CD14-positive monocyte (primary cell): ENCODE measurements around the gene BCDIN3D. TPM values are rescaled to one million over a fixed set of nuclear protein-coding genes. Genes with fewer than 3 reads are reported as not detected.

Experiments used
- DNase-seq, 3 donors: peaks; one replicate each; pipeline ENCODE4 v3.0.0-alpha.2; 2011 to 2022
- H2AFZ ChIP-seq: 2 replicates; pipeline ENCODE4 v1.6.0; 2012; ENCODE audit warnings: mild to moderate bottlenecking, low read depth, low read length, inconsistent platforms; ENCODE audit not compliant: insufficient read depth, poor library complexity, severe bottlenecking
- H3K27ac ChIP-seq, 2 donors: 1 replicate in 1 of 2; 2 replicates in 1 of 2; pipeline ENCODE4 v1.5.1; 2012 to 2013; ENCODE audit warnings: low read length in 2 of 2, control low read depth in 1 of 2, inconsistent platforms in 1 of 2, low read depth in 1 of 2, mild to moderate bottlenecking in 1 of 2
- H3K27me3 ChIP-seq, 2 donors: one replicate each; pipeline versions ENCODE4 v1.6.0 to v1.6.1; 2011 to 2013; ENCODE audit warnings: low read length in 2 of 2; ENCODE audit not compliant: control insufficient read depth in 2 of 2, insufficient read depth in 2 of 2
- H3K36me3 ChIP-seq, 2 donors: replicated peaks in 1 of 2; 1 replicate in 1 of 2; 2 replicates in 1 of 2; pipeline versions ENCODE4 v1.5.1 to v1.6.1; 2012 to 2013; ENCODE audit warnings: low read length in 2 of 2, control low read depth in 1 of 2, inconsistent platforms in 1 of 2, mild to moderate bottlenecking in 1 of 2; ENCODE audit not compliant: insufficient read depth in 2 of 2, control insufficient read depth in 1 of 2
- H3K4me1 ChIP-seq, 2 donors: 1 replicate in 1 of 2; 2 replicates in 1 of 2; pipeline versions ENCODE4 v1.5.1 to v1.6.1; 2012 to 2013; ENCODE audit warnings: low read length in 2 of 2, control low read depth in 1 of 2, inconsistent platforms in 1 of 2, mild to moderate bottlenecking in 1 of 2, moderate library complexity in 1 of 2; ENCODE audit not compliant: insufficient read depth in 2 of 2, control insufficient read depth in 1 of 2
- H3K4me2 ChIP-seq: replicated peaks from 2 replicates; pipeline ENCODE3; 2012; ENCODE audit warnings: low read length, moderate library complexity, mild to moderate bottlenecking; ENCODE audit not compliant: poor library complexity, severe bottlenecking; ENCODE audit errors: extremely low read depth
- H3K4me3 ChIP-seq, 3 experiments: fragments of 200-600 bp in 1 of 3; sonication (generic) in 1 of 3; replicated peaks in 1 of 3; 1 replicate in 2 of 3; 2 replicates in 1 of 3; pipeline ENCODE4 v1.5.1; 2011 to 2013; ENCODE audit warnings: low read length in 3 of 3, mild to moderate bottlenecking in 3 of 3, control low read depth in 2 of 3, low read depth in 2 of 3, inconsistent platforms in 1 of 3, moderate library complexity in 1 of 3
- H3K79me2 ChIP-seq: 2 replicates; pipeline ENCODE4 v1.6.0; 2012; ENCODE audit warnings: mild to moderate bottlenecking, control low read depth, inconsistent platforms, low read length, moderate library complexity; ENCODE audit not compliant: insufficient read depth
- H3K9ac ChIP-seq: 2 replicates; pipeline ENCODE4 v1.6.0; 2017; ENCODE audit warnings: low read length, mild to moderate bottlenecking; ENCODE audit not compliant: insufficient read depth, poor library complexity, severe bottlenecking
- H3K9me3 ChIP-seq, 2 donors: replicated peaks in 1 of 2; 1 replicate in 1 of 2; 2 replicates in 1 of 2; pipeline versions ENCODE4 v1.5.1 to v1.6.1; 2012 to 2013; ENCODE audit warnings: low read length in 2 of 2, control low read depth in 1 of 2; ENCODE audit not compliant: control insufficient read depth in 1 of 2, insufficient read depth in 1 of 2
- H4K20me1 ChIP-seq: 2 replicates; pipeline ENCODE4 v1.6.0; 2012; ENCODE audit warnings: mild to moderate bottlenecking, low read length, control low read depth, moderate library complexity; ENCODE audit not compliant: insufficient read depth
- H3K27ac Mint-ChIP-seq, 7 donors: one replicate each; pipeline ENCODE4 v1.8.0; 2020; ENCODE audit warnings: mild to moderate bottlenecking in 7 of 7, mixed read lengths in 7 of 7, moderate library complexity in 6 of 7, inconsistent platforms in 2 of 7
- H3K27me3 Mint-ChIP-seq, 3 donors: one replicate each; pipeline ENCODE4 v1.8.0; 2021 to 2022; ENCODE audit warnings: low read depth in 3 of 3, mild to moderate bottlenecking in 3 of 3, mixed read lengths in 3 of 3, moderate library complexity in 3 of 3, inconsistent platforms in 1 of 3
- H3K36me3 Mint-ChIP-seq, 2 donors: one replicate each; pipeline ENCODE4 v1.8.0; 2020; ENCODE audit warnings: mixed read lengths in 2 of 2, inconsistent platforms in 1 of 2, mild to moderate bottlenecking in 1 of 2
- H3K4me1 Mint-ChIP-seq: one replicate; pipeline ENCODE4 v1.8.0; 2020; ENCODE audit warnings: mild to moderate bottlenecking, mixed read lengths
- H3K4me3 Mint-ChIP-seq, 2 donors: one replicate each; pipeline ENCODE4 v1.8.0; 2020; ENCODE audit warnings: mild to moderate bottlenecking in 2 of 2, mixed read lengths in 2 of 2, moderate library complexity in 1 of 2
- H3K9me3 Mint-ChIP-seq, 7 donors: one replicate each; pipeline ENCODE4 v1.8.0; 2020 to 2022; ENCODE audit warnings: mixed read lengths in 7 of 7, mild to moderate bottlenecking in 6 of 7, moderate library complexity in 6 of 7, inconsistent platforms in 2 of 7
- WGBS: methylation state at CpG from one replicate; pipeline ENCODE4 v1.1.5; 2013; ENCODE audit warnings: missing lambda C conversion rate; ENCODE audit not compliant: insufficient coverage; 5-methylcytosine and 5-hydroxymethylcytosine counted together
- intact Hi-C, 2 donors: fragments of 100-400 bp; cut with micrococcal nuclease; formaldehyde crosslinking; loops; one replicate each; pipeline versions ENCODE4 v1.15.0 to v1.15.1; 2023
- polyA plus RNA-seq, 3 donors: library from polyadenylated mRNA; depleted of rRNA in 1 of 3; unstranded in 2 of 3; stranded (reverse) in 1 of 3; fragments of 300-500 nt in 2 of 3; fragments of >200 nt in 1 of 3; fragmentation: Illumina TruSeq in 2 of 3; gene quantifications; 1 replicate in 2 of 3; 2 replicates in 1 of 3; pipeline ENCODE4 v1.2.3, GENCODE V29; 2012 to 2021
- TF ChIP-seq, protein P1 (sequence below): fragments of 200-600 bp; IDR thresholded peaks from one replicate; pipeline ENCODE4 v1.8.0; 2022; ENCODE audit warnings: antibody characterized with exemption, mild to moderate bottlenecking

The BCDIN3D gene
- polyA plus RNA-seq, 3 donors, result 0.71 to 1.2 (median 1.0) TPM

DNA sequence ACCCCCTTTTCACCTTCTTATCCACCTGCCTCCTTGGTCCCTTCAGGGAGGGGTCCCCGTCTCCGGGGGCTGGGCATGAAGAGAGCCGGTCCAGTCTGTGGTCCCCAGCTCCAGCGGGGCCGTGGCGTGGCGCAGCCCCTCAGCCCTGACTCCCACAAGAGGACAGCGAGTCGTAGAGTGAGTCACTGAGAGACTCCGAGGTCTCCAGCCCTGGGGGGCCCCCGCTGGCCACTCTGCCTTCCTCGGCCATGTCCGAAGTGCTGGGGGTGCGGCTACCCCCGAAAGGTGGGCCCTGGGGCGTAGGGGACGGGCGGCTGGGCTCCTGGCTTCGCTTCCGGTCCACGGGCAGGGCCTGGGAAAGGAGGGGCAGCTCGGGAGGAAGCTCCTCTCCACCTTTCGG is 51.2 kb downstream of the BCDIN3D start:
- TF ChIP-seq, protein P1, sequence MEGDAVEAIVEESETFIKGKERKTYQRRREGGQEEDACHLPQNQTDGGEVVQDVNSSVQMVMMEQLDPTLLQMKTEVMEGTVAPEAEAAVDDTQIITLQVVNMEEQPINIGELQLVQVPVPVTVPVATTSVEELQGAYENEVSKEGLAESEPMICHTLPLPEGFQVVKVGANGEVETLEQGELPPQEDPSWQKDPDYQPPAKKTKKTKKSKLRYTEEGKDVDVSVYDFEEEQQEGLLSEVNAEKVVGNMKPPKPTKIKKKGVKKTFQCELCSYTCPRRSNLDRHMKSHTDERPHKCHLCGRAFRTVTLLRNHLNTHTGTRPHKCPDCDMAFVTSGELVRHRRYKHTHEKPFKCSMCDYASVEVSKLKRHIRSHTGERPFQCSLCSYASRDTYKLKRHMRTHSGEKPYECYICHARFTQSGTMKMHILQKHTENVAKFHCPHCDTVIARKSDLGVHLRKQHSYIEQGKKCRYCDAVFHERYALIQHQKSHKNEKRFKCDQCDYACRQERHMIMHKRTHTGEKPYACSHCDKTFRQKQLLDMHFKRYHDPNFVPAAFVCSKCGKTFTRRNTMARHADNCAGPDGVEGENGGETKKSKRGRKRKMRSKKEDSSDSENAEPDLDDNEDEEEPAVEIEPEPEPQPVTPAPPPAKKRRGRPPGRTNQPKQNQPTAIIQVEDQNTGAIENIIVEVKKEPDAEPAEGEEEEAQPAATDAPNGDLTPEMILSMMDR, result no peak
- Histone ChIP-seq H3K4me1 (peaks cover 1 to 3% of the 10 kb centered on the region in 2 donors), H3K27ac (no peak overlapping the region), H3K9me3 (no peaks in the 10 kb centered on the region), H3K27me3 (no peaks in the 10 kb centered on the region), H3K4me2 (no peak overlapping the region), H3K4me3 (no peak overlapping the region), H3K9ac (no peak overlapping the region), H2AFZ (no peak overlapping the region), H3K79me2 (no peaks in the 10 kb centered on the region), H3K36me3 (peaks cover 57 to 72% of the 10 kb centered on the region in 2 donors), H4K20me1 (peaks cover 15% of the 10 kb centered on the region)
- H3K27me3 Mint-ChIP-seq, result peaks cover 0 to 2% (median 2%) of the 10 kb centered on the region in 3 donors
- no peak overlapping the region for H3K4me3 Mint-ChIP-seq
- H3K9me3 Mint-ChIP-seq, result peaks cover 0 to 3% (median 0%) of the 10 kb centered on the region in 7 donors
- peaks cover 49 to 68% of the 10 kb centered on the region in 2 donors for H3K36me3 Mint-ChIP-seq
- intact Hi-C loops, result no loop called here
- DNase-seq, result no peak
- 98% methylated on average over 19 of the region's 23 CpGs for WGBS
- H3K4me1 Mint-ChIP-seq, result no peaks in the 10 kb centered on the region
- H3K27ac Mint-ChIP-seq, result no peak overlapping the region

DNA sequence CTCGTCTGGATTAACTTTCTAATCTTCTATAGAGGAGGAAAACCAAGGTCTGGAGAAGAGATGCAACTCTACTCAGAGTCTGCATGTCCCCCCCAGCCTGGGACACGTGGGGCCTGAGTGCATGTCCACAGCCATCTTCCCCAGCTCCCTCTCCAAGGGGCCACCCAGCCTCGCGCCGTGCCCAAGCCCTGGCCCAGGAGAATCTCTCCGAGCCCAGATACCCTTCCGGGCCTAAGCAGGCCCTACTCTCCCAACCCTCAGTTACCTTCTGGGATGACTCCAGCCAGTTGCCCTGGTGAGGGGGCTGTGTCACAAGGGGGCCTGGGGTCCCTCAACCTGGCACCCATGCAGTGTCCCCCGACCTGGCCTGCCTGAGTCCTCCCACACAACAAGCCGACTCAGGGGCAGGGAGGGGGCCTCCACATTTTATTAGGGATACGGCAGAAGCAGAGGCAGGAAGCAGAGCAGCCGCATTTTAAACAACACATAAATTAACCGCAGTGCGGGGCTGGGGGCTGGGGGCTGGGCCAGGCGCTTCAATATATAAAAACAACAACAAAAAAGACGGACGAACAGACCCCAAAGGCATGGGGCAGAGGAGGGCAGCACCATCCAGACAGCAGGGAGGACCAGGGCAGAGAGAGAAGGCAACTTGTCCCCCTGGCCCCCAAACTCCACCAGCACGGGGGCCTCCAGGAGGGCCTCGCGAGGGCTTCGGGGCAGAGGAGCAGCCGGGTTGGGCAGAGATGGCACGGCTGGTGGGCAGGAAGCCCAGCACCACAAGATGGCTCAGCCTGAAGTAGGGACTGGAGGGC is 52.0 kb downstream of the BCDIN3D start:
- Mint-ChIP-seq H3K27ac (no peak overlapping the region), H3K9me3 (peaks cover 0 to 3% (median 0%) of the 10 kb centered on the region in 7 donors)
- TF ChIP-seq, protein P1, result no peak

More for the DNA sequence above, 52.0 kb downstream of the BCDIN3D start:
- WGBS, result 64% methylated on average over 12 of the region's 22 CpGs
- H3K9me3 ChIP-seq, result no peaks in the 10 kb centered on the region
- no peak overlapping the region for H3K4me2 ChIP-seq
- H3K4me3 ChIP-seq, result no peak overlapping the region
- H3K27me3 ChIP-seq, result no peaks in the 10 kb centered on the region
- H2AFZ ChIP-seq, result no peak overlapping the region
- no peaks in the 10 kb centered on the region for H3K4me1 ChIP-seq
- no peak overlapping the region for H3K4me3 Mint-ChIP-seq
- no peak for DNase-seq
- H3K27ac ChIP-seq, result no peak overlapping the region
- H3K36me3 Mint-ChIP-seq, result peaks cover 45 to 64% of the 10 kb centered on the region in 2 donors
- H3K79me2 ChIP-seq, result no peaks in the 10 kb centered on the region
- H3K36me3 ChIP-seq, result peaks cover 53 to 65% of the 10 kb centered on the region in 2 donors
- no peak overlapping the region for H3K9ac ChIP-seq
- no peaks in the 10 kb centered on the region for H3K4me1 Mint-ChIP-seq
- H3K27me3 Mint-ChIP-seq, result peaks cover 0 to 3% (median 2%) of the 10 kb centered on the region in 3 donors
- intact Hi-C loops, result no loop called here
- H4K20me1 ChIP-seq, result peaks cover 15% of the 10 kb centered on the region
